Fibroblast of skin of abdomen (primary cell): ENCODE data around the gene VAMP2. TPM values are rescaled to one million over a fixed set of nuclear protein-coding genes. Genes with fewer than 3 reads are reported as not detected.
A peak's percentile ranks its signal among the peaks of the same experiment; 100 is the strongest.

Source experiments
- DNase-seq: peaks from one replicate; pipeline ENCODE4 v3.0.0-alpha.2; 2013
- polyA plus RNA-seq, 2 experiments: library from polyadenylated mRNA; unstranded; fragments of 120-200 nt; gene quantifications; one replicate each; pipeline ENCODE4 v1.2.1, GENCODE V29; 2013; ENCODE audit not compliant: insufficient read length in 2 of 2

VAMP2 gene, protein sequence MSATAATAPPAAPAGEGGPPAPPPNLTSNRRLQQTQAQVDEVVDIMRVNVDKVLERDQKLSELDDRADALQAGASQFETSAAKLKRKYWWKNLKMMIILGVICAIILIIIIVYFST
- polyA plus RNA-seq (2013, experiment 1 of 2; ENCODE audit: insufficient read length) = 38.8 TPM
- polyA plus RNA-seq (2013, experiment 2 of 2; ENCODE audit: insufficient read length) = 34.9 TPM

DNA sequence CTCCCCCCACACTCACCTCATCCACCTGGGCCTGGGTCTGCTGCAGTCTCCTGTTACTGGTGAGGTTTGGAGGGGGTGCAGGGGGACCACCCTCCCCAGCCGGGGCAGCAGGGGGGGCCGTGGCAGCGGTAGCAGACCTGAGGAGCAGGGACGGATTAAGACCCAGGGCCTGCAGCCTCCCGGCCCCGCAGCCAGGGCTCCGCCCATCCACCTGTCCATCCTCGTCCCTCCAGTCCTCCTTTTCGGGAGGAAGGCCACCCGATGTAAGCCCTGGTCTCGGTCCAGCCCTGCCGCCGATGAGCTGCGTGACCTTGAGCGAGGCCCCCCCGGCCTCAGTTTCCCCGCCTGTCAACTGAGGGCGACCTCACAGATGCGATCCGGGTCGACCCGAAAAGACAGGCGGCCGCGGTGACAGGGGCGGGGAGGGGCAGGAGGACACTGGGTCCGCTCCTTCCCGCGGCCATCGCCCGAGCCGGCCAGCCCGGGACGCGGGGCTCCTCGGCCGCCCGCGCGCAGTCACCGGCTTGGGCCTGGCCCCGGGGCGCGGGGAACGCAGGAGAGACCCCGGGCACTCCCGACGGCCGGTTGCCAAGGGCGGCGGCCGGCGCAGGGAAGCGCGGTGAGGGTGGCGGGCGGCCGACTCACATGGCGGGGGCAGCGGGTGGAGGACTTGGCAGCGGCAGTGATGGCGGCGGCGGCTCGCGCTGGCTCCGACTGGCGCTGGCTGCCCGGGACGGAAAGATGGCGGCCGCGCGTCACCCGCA lies at the start of gene VAMP2:
Gene VAMP2, minus strand, starts transcription at position 716 of the 764 bp plus-strand sequence. Its CDS starts 69 bp downstream, at position 647.
- peak; percentile 71 for DNase-seq

DNA sequence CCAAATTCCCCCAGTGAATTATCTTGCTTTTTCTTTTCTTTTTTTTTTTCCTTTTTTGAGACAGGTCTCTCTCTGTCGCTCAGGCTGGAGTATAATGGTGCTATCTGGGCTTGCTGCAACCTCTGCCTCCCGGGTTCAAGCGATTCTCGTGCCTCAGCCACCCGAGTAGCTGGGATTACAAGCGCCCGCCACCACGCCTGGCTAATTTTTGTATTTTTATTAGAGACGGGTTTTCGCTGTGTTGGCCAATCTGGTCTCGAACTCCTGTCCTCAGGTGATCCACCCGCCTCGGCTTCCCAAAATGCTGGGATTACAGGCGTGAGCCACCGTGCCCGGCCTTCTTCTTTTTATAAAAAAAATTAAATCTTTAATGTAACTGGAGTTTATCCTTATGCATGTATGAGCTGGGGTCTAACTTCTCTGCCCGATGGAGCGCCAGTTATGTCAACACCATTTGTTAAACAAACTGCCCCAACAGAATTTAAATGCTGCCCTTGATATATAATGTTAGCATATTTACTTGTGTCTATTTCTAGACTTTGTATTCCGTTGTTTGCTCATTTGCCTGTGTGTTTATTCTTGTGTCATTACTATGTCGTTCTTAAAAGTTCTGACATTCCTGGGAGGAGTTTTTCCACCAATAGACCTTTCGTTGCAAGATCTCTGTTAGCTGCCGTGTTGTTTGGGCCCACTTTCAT lies 48.2 kb upstream of the VAMP2 start:
- DNase-seq = no peak

DNA sequence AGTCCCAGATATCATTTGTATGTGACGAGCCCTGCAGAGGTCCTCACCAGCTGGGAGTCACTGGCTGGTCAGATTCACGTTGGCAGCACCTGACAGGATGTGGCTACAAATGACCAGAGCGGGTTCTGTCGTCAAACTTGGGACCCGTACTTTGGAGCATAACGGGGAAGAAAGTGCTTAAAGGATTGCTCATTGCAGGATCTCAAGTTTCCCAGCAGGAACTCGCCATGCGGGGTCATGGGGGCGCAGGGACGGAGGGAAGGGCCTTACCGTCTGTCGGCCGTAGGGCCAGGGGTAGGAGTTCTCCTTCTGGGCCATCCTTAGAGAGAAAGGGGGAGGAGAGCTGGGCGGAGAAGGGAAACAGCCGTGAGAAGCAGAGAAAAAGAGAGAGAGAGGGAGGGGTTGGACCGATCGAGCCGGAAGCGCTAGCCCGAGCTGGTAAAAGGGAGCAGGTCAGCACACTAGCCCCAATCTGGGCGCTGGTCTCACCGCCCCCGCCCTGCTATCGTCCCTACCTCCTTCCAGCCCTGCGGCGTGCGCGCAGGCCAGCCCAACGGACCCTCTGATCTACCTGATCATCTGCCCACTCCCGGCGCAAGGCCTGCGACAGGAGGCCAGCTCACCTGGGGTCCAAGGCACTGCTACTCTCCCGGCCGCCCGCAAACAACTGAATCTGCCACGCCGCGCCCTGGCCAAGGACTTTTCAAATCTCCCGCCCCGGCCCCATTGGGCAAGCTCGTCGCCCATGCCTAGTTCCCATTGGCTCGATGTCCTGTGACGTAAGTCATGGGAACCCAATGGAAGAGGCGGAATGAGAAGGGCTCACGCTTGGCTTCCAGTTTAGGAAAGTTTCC lies 47.4 kb upstream of the VAMP2 start, which contains the start of gene AURKB:
Gene AURKB, minus strand, starts transcription at position 669 of the 854 bp plus-strand sequence. Its CDS starts 351 bp downstream, at position 318.
- peak; percentile 98 for DNase-seq

DNA sequence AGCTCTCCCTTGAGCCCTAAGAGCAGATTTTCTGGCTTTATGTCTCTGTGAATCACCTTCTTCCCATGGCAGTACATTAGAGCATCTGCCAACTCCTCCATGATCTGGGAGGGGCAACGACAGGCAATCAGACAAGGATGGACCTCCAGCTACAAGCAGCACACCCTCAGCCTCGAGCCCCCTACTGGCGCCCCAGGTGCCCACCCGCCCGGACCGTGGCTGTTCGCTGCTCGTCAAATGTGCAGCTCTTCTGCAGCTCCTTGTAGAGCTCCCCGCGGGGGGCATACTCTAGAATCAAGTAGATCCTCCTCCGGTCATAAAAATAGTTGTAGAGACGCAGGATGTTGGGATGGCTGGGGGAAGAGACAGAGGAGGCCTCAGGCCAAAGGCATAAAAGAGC lies 43.8 kb upstream of the VAMP2 start:
- DNase-seq = no peak

DNA sequence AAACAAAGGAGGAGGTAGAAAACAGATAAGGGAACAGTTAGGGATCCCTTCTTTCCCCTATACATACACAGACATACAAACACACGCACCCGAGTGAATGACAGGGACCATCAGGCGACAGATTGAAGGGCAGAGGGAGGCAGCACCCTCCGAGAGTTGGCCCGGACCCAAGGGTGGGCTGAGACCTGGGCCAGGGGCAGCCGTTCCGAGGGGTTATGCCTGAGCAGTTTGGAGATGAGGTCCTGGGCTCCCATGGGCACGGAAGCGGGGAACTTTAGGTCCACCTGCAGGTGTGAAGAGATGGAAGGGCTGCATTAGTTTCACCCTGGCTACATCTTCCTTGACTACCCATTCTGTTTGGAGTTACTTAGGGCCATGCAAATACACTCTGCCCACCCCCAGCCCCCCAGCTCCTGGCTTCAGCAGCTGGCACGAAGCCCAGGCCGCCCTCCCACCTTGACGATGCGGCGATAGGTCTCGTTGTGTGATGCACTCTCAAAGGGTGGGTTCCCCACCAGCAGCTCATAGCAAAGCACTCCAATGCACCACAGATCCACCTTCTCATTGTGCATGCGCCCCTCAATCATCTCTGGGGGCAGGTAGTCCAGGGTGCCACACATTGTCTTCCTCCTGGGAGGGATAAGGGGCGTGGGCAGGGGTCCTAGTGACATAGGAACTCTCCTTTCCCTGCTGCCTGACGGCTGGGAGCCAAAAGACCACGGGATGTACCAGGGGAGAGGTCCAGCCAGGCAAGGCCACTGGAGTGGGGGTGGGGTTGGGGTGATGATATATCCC lies 42.2 kb upstream of the VAMP2 start:
- DNase-seq = no peak

DNA sequence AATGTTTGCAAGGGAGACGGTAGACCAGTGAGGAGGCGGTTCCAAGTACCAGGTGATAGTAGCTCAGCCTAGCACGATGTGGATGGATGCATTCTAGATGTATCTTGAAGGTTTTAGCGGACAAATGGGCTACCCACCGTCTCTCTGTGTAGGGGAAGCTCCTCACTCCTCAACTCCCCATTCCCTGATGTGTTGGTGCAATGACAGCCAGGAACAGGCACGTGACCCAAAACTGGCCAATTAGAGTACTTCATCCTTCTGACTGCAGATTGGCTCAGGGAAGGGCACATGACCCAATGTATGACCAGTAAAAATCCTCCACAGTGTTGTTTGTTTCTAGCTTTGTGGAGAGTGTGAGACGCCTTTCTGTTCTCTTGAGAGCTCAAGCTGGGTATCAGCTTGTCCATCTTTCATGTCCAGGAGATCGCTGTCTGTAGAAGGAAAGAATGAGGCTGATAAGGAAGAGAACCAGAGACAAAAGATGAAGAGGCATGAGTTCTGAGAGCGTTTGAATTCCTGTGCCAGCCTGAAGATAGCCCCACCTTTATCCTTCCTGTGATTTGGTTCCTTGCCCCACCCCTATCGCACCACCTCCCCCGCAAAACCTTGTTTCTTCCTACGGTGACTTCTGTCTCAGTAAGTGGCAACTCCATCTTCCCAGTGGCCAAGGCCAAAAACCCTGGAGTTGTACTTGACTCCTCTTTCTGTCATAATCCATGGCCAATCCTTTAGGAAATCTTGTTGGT lies 29.5 kb upstream of the VAMP2 start:
- peak; percentile 87 for DNase-seq

DNA sequence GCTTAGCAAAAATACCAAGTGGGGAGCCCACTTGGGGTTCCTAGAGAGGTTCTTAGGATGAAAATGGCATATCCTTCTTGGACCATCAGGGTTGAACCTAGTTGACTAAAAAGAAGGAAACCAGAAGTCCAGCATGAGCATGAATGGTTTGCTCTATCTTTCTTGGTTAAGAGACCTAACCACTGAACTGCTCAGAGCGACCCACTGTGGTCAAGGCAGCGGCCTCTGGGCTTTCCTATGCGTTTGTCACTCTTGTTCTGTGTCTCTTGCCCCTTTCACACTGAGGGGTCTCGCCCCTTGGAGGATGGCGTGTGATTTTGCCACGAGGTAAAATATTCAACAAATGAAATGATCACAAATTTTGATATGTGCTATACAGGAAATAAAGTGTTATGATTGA lies 27.8 kb upstream of the VAMP2 start:
- no peak for DNase-seq

DNA sequence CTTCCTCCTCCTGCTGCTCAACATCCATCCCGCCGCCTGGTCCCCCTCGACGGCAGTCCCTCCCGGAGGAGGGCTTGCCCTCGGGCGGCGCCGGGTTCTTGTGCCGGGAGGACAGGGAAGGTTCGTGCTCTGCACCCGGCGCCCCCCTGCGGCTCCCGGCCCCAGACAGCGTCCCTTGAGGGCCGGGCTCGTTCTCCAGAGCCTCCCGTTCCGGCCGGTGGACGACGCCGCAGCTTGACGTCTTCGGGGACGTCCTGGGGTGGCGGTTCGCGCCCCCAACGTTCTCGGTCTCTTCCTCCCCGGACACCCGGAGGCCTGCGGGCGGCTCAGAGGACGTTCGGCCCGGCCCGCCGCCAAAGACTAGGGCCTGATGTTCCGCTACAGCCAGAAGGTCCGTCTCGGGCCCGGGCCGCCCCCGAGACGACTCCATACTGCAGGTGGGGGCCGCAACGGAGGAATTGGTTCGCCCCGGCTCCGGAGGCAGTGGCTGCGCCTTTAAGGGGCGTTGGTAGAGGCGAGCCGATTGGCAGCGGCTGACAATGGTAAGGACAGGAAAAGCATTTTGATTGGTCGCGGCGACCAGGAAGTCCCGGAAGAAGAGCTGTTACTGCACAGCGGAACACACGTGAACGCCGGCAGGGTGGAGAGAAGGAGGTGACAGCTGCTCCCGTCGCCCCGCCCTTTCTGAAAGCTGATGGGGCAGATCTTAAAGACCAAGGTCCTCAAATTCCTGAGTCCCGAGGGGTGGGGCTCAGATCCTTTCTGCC lies 27.1 kb upstream of the VAMP2 start, which contains the start of gene BORCS6:
Gene BORCS6, minus strand, starts transcription at position 470 of the 767 bp plus-strand sequence. Its CDS starts 40 bp downstream, at position 430.
- peak; percentile 99 for DNase-seq

DNA sequence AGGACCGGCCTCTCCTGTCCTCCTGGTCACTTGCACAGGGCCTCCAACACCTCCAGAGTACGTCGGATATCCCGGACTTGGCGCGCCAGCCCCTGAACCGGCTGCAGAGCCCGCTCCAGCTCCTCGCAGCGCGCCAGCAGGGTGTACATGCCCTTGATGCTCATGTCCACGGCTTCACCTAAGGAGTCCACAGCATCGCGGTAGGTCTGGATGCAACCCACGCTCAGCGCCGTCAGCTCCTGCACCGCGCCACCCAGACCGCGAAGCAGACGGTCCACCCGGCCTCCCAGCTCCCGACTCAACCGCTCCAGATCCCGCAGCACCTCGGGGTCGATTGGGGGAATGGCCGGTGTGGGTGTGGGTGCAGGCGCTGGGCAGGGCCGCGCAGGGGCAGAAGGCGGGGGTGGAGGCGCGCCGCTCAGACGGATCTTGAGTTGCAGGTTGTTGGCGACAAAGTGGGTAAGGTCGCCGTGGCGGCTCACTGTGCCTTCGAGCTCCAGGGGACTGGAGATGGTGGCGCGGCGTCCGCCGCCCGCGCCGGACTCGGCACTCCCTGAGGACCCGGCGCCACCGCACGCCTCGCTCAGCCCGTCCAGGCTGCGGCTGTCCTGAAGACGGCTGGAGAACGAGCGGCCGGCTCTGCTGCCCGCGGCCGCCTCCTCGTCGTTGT lies 26.4 kb upstream of the VAMP2 start:
- DNase-seq = no peak

DNA sequence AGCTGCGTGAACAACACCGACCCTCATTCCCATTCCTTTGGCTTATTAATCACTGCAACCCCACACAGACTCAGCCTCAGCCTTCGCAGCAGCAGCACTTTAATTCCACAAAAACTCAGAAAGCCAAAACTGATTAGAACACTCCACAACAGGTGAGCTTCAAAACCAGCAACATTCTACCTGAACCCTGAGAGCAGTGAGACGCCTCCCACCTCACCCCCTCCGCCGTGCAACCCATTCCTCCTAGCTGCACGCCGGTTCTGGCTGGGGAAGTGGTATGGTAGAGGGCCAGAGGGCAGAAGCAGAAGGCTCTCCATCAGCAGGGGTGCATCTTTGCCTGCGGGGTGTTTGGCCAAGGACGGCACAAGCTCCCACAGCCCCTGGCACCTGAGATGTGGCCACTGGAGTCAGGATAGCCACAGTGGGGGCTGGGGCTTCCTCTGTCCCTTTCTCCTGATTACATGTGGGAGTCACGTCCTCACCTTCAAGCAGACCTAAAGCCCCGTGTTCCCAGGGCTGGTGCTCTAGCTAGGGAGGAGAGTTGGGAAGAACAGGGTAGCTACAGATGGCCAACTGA lies 25.6 kb upstream of the VAMP2 start:
- no peak for DNase-seq

DNA sequence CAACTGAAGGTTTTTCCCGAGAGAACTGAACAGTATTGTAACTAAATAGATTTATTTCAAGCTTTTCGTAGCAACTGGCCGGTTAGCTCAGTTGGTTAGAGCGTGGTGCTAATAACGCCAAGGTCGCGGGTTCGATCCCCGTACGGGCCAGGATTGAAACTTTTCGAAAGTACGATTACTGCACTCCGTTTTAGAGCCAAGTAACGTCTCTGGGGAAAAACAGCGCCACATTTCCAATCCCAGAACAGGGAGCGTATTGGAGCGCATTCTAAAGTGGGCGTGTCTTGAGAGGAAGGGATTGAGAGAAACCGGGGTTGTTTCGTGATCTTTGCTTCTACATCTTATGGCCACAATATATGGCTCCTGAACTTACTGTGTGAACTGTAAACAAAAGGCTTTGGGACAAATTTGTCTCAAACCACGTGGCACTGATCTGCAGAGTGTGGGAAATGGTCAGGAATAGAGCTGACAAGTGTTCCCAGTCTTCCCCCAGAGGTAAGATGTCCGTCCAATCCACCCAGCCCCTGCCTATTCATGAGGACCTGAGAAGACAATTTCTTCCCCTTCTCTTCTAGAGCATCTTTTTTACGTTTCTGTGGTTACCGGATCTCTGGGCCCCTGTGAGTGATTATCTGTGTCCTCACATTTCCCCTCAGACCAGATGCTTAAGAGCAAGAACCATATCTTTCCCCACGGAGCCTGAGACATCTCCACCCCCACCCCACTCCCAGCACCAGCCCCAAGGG lies 24.9 kb upstream of the VAMP2 start:
- peak; percentile 100 for DNase-seq

DNA sequence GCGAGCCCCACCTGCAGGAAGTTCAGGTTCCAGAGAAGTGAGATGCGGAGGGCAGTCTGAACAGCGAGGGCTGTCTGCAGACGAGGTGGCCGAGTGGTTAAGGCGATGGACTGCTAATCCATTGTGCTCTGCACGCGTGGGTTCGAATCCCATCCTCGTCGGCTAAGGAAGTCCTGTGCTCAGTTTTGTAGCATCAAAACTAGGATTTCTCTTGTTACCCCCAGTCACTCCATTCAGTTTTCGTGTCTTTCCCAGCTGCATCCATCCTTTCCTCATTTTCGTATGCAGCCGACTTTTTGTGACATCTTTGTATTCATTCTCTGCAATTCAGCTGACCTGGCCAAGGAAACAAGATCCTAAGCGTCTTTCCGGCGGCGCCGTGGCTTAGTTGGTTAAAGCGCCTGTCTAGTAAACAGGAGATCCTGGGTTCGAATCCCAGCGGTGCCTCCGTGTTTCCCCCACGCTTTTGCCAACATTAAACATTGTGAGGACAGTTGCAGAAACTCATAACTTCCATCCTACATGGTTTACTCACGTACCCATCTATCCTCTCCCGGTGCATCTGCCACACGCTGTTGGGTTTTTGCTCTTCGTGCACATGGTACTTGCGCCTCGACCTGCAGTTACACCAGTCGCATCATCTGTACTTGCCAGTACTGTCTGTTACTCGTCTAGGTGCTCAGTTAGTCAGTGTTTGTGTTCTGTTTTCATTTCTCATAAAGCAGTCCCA lies 24.2 kb upstream of the VAMP2 start:
- peak; percentile 97 for DNase-seq

DNA sequence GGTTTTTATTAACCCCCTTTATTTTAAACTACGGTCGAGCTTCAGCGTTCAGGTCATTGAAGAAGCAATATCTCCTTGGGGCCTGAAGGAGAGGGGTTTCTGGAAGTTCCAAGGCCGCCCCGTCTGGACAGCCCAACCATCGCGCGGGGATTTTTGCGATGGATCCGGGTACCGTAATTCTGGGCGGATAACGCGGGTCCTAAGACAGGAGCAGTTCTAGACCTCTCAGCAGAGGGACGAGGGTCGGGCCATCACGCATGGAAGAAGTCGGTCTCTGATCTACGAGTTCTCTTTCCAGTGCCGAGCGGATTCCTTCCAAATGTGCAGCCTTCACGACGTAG lies 23.7 kb upstream of the VAMP2 start:
- DNase-seq = no peak

DNA sequence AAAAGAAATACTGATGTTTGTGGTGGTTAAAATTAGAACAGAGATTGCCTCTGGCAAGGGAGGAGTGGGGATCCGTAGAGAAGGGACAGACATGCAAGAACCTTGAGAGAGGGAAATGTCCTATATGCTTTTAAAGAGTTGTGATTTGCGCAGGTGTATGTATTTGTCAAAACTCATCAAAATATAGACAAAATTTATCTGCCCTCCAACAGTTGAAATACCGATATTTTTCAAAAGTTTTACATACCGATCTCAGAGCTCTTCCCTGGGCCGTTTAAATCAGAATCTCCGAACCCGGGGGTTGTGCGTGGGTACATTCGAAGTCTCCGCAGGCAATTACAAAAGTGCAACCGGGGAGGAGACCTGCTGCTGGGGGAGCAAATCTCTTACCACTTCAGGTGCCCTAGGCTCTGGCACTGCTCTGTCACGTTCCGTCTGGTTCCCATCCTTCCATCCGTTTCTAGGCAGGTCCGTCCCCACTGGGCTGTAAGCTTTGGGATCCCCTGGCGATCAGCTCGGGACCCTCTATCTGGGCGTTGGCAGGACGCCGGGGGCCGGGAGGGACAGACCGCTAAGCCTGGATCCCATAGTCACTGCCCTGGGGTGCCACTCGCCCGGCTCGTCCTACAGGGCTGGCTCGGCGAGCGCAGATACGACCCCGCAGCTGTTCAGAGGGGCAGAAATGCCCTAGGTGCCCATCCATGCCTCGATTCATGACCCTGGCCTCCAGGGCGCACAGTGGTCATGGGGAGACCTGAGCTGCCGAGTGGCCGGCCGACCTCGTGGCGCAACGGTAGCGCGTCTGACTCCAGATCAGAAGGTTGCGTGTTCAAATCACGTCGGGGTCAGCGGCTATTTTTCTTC lies 23.1 kb upstream of the VAMP2 start:
- DNase-seq = peak; percentile 70

DNA sequence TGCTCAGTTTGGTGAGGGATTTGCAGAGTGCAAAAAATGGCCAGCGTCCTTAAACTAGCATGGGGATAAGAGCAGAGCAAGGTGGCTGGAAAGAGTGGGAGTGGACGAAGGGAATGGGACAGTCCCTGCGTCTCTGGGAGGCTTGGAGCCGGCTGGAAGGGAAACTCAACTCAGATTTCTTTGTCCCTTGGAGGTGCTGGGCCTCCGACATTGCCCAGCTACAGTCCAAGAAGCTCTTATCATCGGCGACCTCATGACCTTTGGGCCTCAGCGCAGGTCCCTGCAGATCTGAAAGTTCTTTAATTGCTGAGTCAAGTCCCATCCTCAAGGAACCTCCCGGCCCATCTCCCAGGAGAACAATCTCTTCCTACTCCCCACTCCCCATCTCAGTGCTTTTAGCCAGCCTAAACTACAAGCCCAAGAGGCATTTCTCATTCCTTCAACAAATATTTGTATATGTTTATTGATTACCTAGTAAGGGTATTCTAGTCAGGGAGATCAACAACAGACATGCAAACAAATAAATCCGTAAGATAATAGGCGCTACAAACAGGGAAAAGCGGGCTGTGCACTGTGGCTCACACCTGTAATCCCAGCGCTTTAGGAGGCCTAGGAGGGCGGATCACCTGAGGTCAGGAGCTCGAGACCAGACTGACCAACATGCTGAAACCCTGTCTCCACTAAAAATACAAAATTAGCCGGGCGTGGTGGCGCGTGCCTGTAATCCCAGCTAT lies 14.4 kb upstream of the VAMP2 start:
- no peak for DNase-seq
